HG02798 (cell line): ENCODE measurements around the gene KCND3.

Experiments used
- ATAC-seq: cut with Tn5 transposase; IDR thresholded peaks from one replicate; pipeline ENCODE4 v1.9.1; 2021; ENCODE audit warnings: mild to moderate bottlenecking; ENCODE audit not compliant: unreplicated experiment, poor library complexity

The KCND3 gene

GRCh38 chr1:111961773-111962565, 27.5 kb downstream of the KCND3 start:
- no peak for ATAC-seq

DNA sequence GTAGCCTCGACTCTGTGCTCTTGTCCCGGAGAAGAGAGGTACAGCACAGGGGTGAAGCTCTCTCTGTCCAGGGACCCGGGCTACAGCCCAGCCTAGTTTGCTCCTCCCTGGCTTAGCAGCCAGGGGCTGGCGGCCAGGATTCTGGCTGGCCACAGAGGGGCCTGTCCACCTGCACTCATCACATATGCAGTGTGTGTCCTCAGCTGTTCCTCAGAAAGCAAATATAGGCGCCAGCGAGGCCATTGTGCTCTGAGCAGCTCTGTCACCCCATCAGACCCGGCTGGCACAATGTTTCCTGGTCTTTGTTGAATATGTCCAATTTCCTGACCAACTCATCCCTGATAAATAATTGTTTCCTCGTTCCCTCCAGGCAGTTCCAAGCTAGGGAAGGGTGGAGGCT, 28.5 kb downstream of the KCND3 start:
- ATAC-seq: no peak

DNA sequence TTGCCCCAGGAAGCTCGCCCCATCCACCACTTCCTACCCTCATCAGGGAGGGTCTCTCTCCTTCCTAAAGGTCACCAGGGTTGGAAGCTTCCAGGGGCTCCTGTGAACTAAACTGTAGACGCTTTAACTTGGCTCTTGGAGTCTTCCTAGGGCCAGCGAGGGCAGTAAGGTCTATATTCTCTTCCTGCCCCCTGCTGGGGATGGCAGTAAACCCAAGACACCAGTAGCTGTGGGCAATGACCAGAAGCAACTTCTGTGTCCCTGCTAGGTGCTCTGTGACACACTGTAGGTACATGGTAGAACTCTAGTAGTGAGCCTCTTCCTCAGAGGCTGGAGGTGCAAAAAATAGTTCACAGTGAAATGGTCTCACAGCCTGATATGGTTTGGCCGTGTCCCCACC, 30.0 kb downstream of the KCND3 start:
- ATAC-seq: no peak

GRCh38 chr1:111958851-111959250, 30.6 kb downstream of the KCND3 start:
- no peak for ATAC-seq

- no peak for ATAC-seq
Observed at GRCh38 chr1:111958075-111958474, 31.4 kb downstream of the KCND3 start.

GRCh38 chr1:111956155-111956771, 33.2 kb downstream of the KCND3 start:
- no peak for ATAC-seq

GRCh38 chr1:111955755-111956154, 33.7 kb downstream of the KCND3 start:
- ATAC-seq: no peak

DNA sequence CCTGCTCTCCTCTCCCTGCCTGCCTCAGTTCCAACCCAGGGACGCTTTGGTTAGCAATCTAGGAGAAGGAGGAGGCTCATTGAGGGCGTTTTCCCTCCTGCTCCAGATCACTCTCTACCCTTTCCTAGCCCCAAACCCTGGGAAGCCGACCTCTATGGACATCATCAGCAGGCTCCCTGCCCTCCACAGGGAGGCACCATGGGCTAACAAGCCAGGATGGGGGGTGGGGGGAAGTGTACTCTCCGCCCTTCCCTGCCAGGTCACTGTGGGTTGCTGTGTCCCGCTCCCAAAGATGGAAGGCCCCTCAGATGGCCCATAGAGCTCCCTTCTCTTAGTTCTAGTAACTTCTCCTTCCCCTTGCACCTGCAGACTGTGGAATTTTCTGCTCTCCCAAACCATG, 35.7 kb downstream of the KCND3 start:
- no peak for ATAC-seq

DNA sequence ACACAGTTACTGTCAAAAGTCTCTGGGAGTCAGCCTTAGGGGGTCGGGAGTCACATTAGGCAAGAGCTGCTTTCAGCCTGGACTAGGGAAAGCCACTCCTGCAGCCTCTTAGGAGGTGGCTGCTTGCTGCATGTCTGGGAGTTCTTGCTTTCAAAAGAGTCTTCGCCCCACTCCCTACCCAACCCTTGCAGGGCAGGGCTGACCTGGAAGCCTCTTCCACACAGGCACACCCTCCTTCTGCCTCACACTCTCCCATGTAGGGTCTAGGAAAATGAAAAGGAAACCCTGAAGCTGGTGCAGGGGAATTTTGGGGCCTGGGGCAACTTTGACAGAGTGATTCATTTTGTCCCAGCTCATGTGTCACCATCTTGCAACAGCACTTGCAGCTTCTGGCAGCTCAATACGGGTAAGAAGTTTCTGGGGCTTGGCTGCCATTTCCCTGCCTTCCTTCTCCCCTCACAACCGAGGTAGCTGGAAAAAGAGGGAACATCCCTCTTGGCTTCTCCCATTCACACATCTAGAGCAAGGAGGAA, 37.3 kb downstream of the KCND3 start:
- no peak for ATAC-seq

GRCh38 chr1:111948209-111949171, 41.0 kb downstream of the KCND3 start:
- ATAC-seq: no peak

GRCh38 chr1:111943846-111944749, 45.4 kb downstream of the KCND3 start:
- no peak for ATAC-seq

DNA sequence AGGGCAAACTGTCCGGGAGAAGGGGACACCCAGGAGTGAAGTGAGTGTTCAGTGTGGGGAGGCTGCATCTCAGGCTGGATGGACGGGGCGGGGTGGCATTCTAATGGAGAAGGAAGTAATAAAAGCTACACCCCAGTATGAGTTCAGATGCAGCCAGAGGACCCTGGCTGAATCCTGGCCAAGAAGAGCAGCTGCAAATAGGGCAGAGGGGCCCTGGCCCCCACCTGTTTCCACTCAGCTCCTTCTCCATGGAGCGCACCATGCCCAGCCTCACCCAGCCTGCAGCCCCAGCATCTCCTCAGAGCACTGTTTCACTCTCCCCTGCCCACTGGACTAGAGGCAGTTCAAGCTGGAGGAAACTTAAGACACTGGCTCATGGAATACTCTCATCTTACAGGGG, 46.4 kb downstream of the KCND3 start:
- no peak for ATAC-seq

DNA sequence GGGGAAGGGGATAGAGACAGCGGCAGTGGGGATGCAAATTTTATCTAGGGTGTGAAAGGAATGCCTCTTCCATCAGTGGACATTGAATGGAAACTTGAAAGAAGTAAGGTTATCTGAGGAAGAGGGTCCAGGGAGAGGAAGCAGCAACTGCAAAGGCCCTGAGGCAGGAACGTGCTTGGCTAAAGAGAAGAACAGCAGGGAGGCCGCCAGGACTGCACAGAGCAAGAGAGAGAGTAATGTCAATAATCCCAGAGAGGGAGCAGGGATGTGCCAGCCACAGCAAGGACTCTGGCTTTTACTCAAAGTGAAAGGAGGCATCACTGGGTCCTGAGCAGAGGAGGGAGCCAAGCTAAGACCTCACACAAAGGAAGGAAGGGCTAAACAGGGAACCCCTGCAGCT, 50.9 kb downstream of the KCND3 start:
- no peak for ATAC-seq

DNA sequence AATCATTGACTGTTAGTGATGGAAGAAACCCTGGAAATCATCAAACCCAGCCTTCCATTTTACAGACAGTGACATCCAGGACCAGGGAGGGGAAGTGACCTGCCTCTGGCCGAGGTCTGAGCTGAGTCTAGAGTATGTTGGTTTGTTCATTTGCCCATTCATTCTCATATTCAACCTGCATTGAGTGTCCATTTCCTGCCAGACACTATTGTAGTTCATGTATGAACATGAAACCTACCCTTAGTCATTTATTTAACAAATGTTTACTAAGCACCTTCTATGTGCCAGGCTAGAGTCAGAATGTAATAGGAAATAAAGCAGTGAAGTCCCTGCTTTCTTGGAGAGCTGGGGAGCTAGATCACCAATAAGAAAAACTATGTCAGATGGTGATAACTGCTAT, 51.3 kb downstream of the KCND3 start:
- no peak for ATAC-seq

- ATAC-seq: no peak
Observed at GRCh38 chr1:111937147-111937725, 52.2 kb downstream of the KCND3 start.

DNA sequence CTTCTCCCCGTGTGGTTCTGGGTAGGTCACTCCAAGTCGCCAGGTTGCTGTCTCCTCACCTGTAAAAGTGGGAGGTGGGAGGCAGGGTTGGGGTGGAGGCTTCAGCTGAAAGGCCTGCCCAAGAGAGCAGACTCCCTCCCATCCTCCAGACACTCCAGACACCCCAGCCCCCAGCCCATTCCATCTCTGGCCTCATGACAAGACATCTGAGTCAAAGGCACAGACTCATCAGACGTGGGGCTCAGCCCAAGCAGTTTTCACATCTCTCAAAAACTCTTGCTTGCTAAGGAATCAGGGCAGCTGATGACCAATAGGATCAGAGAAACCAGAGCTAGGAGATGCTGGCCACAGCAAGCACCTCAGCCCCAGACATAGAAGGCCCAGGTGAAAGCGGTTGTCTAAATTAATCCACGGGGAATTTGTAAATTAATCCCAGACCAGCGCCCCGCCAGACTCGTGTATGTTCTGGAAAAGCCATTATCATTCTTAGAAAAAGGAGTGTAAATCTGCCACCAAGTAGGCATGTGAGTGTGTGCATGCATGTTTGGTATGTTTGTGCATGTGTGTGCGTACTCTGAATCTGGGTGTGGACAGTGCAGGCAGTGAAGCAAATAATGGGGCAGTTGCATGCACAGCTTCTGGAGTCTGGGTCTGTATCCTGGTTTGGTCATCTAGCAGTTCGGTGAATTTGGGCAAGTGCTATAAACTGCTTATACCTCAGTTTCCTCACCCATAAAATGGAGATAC, 55.2 kb downstream of the KCND3 start:
- no peak for ATAC-seq

- ATAC-seq: no peak
Observed at GRCh38 chr1:111930356-111930755, 59.1 kb downstream of the KCND3 start.

GRCh38 chr1:111928531-111928930, 60.9 kb downstream of the KCND3 start:
- ATAC-seq: no peak

DNA sequence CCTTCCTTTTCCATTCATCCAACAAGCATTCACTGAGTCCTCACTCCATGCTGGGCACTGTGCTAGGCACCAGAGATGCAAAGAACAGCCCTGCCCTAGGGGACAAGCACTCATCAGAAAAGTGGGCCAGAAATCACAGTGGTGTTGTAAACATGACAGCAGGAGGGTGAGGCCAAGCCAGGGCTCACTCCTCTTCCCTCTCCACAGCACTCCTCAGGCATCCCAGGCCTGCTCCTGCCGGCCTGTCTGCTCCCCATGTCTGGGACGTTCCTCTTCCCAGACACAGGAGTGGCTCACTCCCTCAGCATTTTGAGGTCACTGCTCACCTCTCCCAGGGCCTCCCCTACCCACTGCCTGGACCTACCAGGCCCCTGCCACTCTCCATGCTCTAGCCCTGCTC, 61.8 kb downstream of the KCND3 start:
- no peak for ATAC-seq
